Fibroblast of lung (primary cell): Measurements from ENCODE around the gene ECHS1.

Experiments
- EZH2 ChIP-seq: IDR thresholded peaks from 2 replicates; pipeline ENCODE4 v1.5.1; 2012; ENCODE audit warnings: low read length, control low read depth, mild to moderate bottlenecking; ENCODE audit errors: missing control alignments
- TF ChIP-seq, protein P1 (sequence below), 2 donors: IDR thresholded peaks in 1 of 2; conservative IDR thresholded peaks in 1 of 2; 1 replicate in 1 of 2; 2 replicates in 1 of 2; pipeline ENCODE4 v1.5.1; 2011 to 2012; ENCODE audit warnings: low read length in 2 of 2, control low read depth in 1 of 2, inconsistent platforms in 1 of 2, low read depth in 1 of 2, mild to moderate bottlenecking in 1 of 2

DNA sequence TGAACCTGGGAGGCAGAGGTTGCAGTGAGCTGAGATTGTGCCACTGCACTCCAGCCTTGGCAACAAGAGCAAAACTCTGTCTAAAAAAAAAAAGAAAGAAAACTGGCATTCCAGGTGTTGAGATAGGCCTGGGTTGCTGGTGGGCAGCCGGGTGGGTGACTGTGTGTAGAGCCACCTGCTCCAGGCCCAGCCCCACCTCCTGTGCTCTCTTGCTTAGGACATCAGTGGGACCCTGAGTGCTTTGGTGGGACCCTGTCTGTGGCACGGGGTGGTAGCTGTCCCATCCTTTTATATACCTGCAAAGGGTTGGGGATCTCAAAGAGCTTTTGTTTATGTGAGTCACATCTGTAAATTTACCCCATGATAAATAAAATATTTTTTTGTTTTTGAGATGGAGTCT lies 12.1 kb upstream of the ECHS1 start:
- TF ChIP-seq, protein P1, sequence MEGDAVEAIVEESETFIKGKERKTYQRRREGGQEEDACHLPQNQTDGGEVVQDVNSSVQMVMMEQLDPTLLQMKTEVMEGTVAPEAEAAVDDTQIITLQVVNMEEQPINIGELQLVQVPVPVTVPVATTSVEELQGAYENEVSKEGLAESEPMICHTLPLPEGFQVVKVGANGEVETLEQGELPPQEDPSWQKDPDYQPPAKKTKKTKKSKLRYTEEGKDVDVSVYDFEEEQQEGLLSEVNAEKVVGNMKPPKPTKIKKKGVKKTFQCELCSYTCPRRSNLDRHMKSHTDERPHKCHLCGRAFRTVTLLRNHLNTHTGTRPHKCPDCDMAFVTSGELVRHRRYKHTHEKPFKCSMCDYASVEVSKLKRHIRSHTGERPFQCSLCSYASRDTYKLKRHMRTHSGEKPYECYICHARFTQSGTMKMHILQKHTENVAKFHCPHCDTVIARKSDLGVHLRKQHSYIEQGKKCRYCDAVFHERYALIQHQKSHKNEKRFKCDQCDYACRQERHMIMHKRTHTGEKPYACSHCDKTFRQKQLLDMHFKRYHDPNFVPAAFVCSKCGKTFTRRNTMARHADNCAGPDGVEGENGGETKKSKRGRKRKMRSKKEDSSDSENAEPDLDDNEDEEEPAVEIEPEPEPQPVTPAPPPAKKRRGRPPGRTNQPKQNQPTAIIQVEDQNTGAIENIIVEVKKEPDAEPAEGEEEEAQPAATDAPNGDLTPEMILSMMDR (conservative IDR thresholded peaks at IDR 0.05 in 1 of 2, IDR thresholded peaks at IDR 0.05 in 1 of 2; ENCODE audit: low read depth in 1 of 2, low read length in 2 of 2), result no peak
- TF ChIP-seq EZH2, result no peak
